GM23338 (cell line): ENCODE results near the gene RNF4. TPM values are rescaled to one million over a fixed set of nuclear protein-coding genes. Genes with fewer than 3 reads are reported as not detected.

Experiments
- ATAC-seq: fragments of 200-7000 bp; cut with Tn5 transposase; 3 replicates; pipeline ENCODE4 v1.9.1; 2020
- DNase-seq: peaks from one replicate; pipeline ENCODE4 v3.0.0-alpha.2; 2015; ENCODE audit warnings: low spot score
- H2AFZ ChIP-seq: fragments of 200-600 bp; sonication (generic); 2 replicates; pipeline ENCODE4 v1.8.0; 2016; ENCODE audit warnings: antibody characterized with exemption, mild to moderate bottlenecking, moderate library complexity
- H3F3A ChIP-seq: fragments of 200-600 bp; sonication (generic); replicated peaks from 2 replicates; pipeline ENCODE4 v1.8.0; 2017; ENCODE audit warnings: antibody characterized with exemption, mixed run types, low read depth
- H3K27ac ChIP-seq: fragments of 200-600 bp; sonication (generic); 2 replicates; pipeline ENCODE4 v1.6.1; 2016; ENCODE audit warnings: low read depth
- H3K27me3 ChIP-seq: fragments of 200-600 bp; sonication (generic); 2 replicates; pipeline ENCODE4 v1.8.0; 2016; ENCODE audit warnings: mild to moderate bottlenecking, mixed run types, moderate library complexity; ENCODE audit not compliant: insufficient read depth
- H3K36me3 ChIP-seq: fragments of 200-600 bp; sonication (generic); 2 replicates; pipeline ENCODE4 v1.8.0; 2016; ENCODE audit warnings: mild to moderate bottlenecking; ENCODE audit not compliant: insufficient read depth
- H3K4me1 ChIP-seq: fragments of 200-600 bp; sonication (generic); 2 replicates; pipeline ENCODE4 v1.8.0; 2016; ENCODE audit warnings: mild to moderate bottlenecking, moderate library complexity; ENCODE audit not compliant: insufficient read depth
- H3K4me2 ChIP-seq: fragments of 200-600 bp; sonication (generic); 2 replicates; pipeline ENCODE4 v1.7.1; 2017; ENCODE audit warnings: mixed run types
- H3K4me3 ChIP-seq: fragments of 200-600 bp; sonication (generic); 2 replicates; pipeline ENCODE4 v1.6.1; 2016; ENCODE audit warnings: mixed run types
- H3K79me2 ChIP-seq: fragments of 200-600 bp; sonication (generic); replicated peaks from 2 replicates; pipeline ENCODE4 v1.8.0; 2017; ENCODE audit warnings: mild to moderate bottlenecking; ENCODE audit not compliant: insufficient read depth
- H3K9me2 ChIP-seq: fragments of 200-600 bp; sonication (generic); 2 replicates; pipeline ENCODE4 v1.8.0; 2017; ENCODE audit not compliant: insufficient read depth
- H4K20me1 ChIP-seq: fragments of 200-600 bp; sonication (generic); replicated peaks from 2 replicates; pipeline ENCODE4 v1.8.0; 2017; ENCODE audit warnings: mild to moderate bottlenecking; ENCODE audit not compliant: insufficient read depth
- H3K27ac Mint-ChIP-seq: 2 replicates; pipeline ENCODE4 v1.8.0; 2020; ENCODE audit warnings: inconsistent platforms, mild to moderate bottlenecking, moderate library complexity, mixed read lengths
- H3K27me3 Mint-ChIP-seq: 3 replicates; pipeline ENCODE4 v1.8.0; 2022; ENCODE audit warnings: low read depth, mild to moderate bottlenecking, moderate library complexity, mixed read lengths, inconsistent platforms; ENCODE audit not compliant: insufficient read depth, poor library complexity
- H3K36me3 Mint-ChIP-seq: 3 replicates; pipeline ENCODE4 v1.8.0; 2021; ENCODE audit warnings: low read depth, mild to moderate bottlenecking, inconsistent platforms, moderate library complexity, mixed read lengths
- H3K4me1 Mint-ChIP-seq: 3 replicates; pipeline ENCODE4 v1.8.0; 2020; ENCODE audit warnings: mild to moderate bottlenecking, inconsistent platforms, mixed read lengths
- H3K4me3 Mint-ChIP-seq: 3 replicates; pipeline ENCODE4 v1.8.0; 2021; ENCODE audit warnings: moderate library complexity, mild to moderate bottlenecking, inconsistent platforms, mixed read lengths
- H3K9me3 Mint-ChIP-seq: 3 replicates; pipeline ENCODE4 v1.8.0; 2020; ENCODE audit warnings: moderate library complexity, mild to moderate bottlenecking, inconsistent platforms, mixed read lengths
- CREB1 ChIP-seq: fragments of 250-450 bp; sonication (Bioruptor Pico); IDR thresholded peaks from 2 replicates; pipeline ENCODE4 v1.5.0; 2020; ENCODE audit warnings: low read depth, mild to moderate bottlenecking, moderate library complexity
- EZH2 ChIP-seq: fragments of 200-600 bp; sonication (generic); IDR thresholded peaks from one replicate; pipeline ENCODE4 v1.8.0; 2017; ENCODE audit warnings: antibody characterized with exemption, mild to moderate bottlenecking, low read depth; ENCODE audit not compliant: unreplicated experiment
- EZH2phosphoT487 ChIP-seq: fragments of 200-600 bp; sonication (generic); IDR thresholded peaks from one replicate; pipeline ENCODE4 v1.8.1; 2018; ENCODE audit warnings: antibody characterized with exemption; ENCODE audit not compliant: unreplicated experiment
- JUNB ChIP-seq: IDR thresholded peaks from one replicate; pipeline ENCODE4 v1.6.1; 2016; ENCODE audit warnings: antibody characterized with exemption; ENCODE audit not compliant: unreplicated experiment
- STAT1 ChIP-seq: IDR thresholded peaks from one replicate; pipeline ENCODE4 v1.6.1; 2016; ENCODE audit warnings: antibody characterized with exemption; ENCODE audit not compliant: unreplicated experiment
- ZNF331 ChIP-seq: fragments of 250-450 bp; sonication (Bioruptor Pico); IDR thresholded peaks from 2 replicates; pipeline ENCODE4 v1.5.0; 2020; ENCODE audit warnings: low read depth, mild to moderate bottlenecking, moderate library complexity
- polyA plus RNA-seq: library from polyadenylated mRNA; unstranded; fragments of >200 nt; fragmentation: Nextera tagmentation; extraction: Ambion mirVana; gene quantifications from 2 replicates; pipeline ENCODE4 v1.2.1, GENCODE V29; 2016
- total RNA-seq: library from RNA; depleted of rRNA; stranded (reverse); fragments of >200 nt; shearing (Covaris generic); gene quantifications from 2 replicates; pipeline ENCODE4 v1.2.3, GENCODE V29; 2014
- TF ChIP-seq, protein P1 (sequence below): IDR thresholded peaks from one replicate; pipeline ENCODE4 v1.6.1; 2018; ENCODE audit warnings: antibody characterized with exemption; ENCODE audit not compliant: unreplicated experiment
- TF ChIP-seq, protein P2 (sequence below): IDR thresholded peaks from 2 replicates; pipeline ENCODE4 v1.6.1; 2016; ENCODE audit warnings: antibody characterized with exemption
- TF ChIP-seq, protein P3 (sequence below): fragments of 250-450 bp; sonication (Bioruptor Pico); IDR thresholded peaks from 2 replicates; pipeline ENCODE4 v1.5.0; 2020; ENCODE audit warnings: mild to moderate bottlenecking, moderate library complexity

RNF4 gene
- total and polyA plus RNA-seq, 2 experiments from 2014 or later: 47.7 to 77.2 TPM

DNA sequence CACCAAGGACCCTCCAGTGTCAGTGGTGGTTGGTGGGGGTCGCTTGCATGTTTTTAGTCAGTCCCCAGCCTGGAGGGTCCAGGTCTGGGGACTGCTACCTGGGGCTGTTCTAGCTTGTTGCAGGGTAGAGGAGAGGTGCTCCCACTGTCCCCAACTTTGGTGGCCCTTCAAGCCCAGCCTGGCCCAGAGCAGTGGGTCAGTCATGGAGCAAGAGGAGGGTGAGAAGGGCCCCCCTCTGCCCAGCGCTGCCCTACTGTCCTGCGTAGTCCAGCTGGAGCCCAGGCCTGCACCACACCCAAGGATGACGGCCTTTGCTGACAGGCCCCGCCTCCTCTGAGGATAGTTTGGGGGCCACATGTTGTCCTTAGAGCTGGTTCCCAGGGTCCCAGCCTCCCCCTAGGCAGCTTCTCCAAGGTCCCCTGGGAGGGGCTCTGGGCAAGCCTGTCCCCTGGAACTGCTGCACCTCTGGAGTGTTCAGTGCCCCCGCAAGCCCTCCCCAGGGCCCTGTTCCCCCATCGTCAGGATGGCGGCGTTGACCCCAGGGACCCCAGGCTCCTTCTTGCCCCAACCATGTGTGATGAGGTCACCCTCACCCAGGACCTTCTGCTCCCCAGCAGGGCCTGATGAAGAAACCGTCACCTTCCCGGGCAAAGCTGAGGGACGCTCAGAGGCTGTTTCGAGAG, 43.4 kb upstream of the RNF4 start:
- Histone ChIP-seq H3K27me3 (peaks cover 16% of the 10 kb centered on the region), H3F3A (no peaks in the 10 kb centered on the region), H3K27ac (no peak overlapping the region), H3K4me1 (peaks cover 15% of the 10 kb centered on the region; the same call in 1 of the 2 replicates), H3K4me3 (no peak overlapping the region), H4K20me1 (no peaks in the 10 kb centered on the region), H2AFZ (no peak overlapping the region), H3K9me2 (no peaks in the 10 kb centered on the region), H3K79me2 (no peaks in the 10 kb centered on the region), H3K36me3 (no peaks in the 10 kb centered on the region), H3K4me2 (no peak overlapping the region)
- Mint-ChIP-seq H3K4me1 (peaks cover 15% of the 10 kb centered on the region), H3K36me3 (no peaks in the 10 kb centered on the region; the same call in 2 of the 3 replicates), H3K4me3 (no peak overlapping the region), H3K9me3 (no peaks in the 10 kb centered on the region; the same call in 2 of the 3 replicates), H3K27ac (no peak overlapping the region), H3K27me3 (peaks cover 22% of the 10 kb centered on the region)
- TF ChIP-seq JUNB (no peak), STAT1 (no peak), EZH2phosphoT487 (no peak)
- TF ChIP-seq, protein P1, sequence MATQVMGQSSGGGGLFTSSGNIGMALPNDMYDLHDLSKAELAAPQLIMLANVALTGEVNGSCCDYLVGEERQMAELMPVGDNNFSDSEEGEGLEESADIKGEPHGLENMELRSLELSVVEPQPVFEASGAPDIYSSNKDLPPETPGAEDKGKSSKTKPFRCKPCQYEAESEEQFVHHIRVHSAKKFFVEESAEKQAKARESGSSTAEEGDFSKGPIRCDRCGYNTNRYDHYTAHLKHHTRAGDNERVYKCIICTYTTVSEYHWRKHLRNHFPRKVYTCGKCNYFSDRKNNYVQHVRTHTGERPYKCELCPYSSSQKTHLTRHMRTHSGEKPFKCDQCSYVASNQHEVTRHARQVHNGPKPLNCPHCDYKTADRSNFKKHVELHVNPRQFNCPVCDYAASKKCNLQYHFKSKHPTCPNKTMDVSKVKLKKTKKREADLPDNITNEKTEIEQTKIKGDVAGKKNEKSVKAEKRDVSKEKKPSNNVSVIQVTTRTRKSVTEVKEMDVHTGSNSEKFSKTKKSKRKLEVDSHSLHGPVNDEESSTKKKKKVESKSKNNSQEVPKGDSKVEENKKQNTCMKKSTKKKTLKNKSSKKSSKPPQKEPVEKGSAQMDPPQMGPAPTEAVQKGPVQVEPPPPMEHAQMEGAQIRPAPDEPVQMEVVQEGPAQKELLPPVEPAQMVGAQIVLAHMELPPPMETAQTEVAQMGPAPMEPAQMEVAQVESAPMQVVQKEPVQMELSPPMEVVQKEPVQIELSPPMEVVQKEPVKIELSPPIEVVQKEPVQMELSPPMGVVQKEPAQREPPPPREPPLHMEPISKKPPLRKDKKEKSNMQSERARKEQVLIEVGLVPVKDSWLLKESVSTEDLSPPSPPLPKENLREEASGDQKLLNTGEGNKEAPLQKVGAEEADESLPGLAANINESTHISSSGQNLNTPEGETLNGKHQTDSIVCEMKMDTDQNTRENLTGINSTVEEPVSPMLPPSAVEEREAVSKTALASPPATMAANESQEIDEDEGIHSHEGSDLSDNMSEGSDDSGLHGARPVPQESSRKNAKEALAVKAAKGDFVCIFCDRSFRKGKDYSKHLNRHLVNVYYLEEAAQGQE: no peak
- ATAC-seq (no peak), DNase-seq (no peak)

GRCh38 chr4:2426069-2426397, 42.9 kb upstream of the RNF4 start:
- Mint-ChIP-seq H3K4me3 (no peak overlapping the region), H3K36me3 (no peaks in the 10 kb centered on the region; the same call in 2 of the 3 replicates), H3K4me1 (peaks cover 15% of the 10 kb centered on the region), H3K9me3 (no peaks in the 10 kb centered on the region; the same call in 2 of the 3 replicates), H3K27me3 (peaks cover 17% of the 10 kb centered on the region), H3K27ac (no peak overlapping the region)
- Histone ChIP-seq H3F3A (no peaks in the 10 kb centered on the region), H4K20me1 (no peaks in the 10 kb centered on the region), H3K79me2 (no peaks in the 10 kb centered on the region), H3K4me2 (no peak overlapping the region), H3K9me2 (no peaks in the 10 kb centered on the region), H3K4me3 (no peak overlapping the region), H3K27ac (no peak overlapping the region), H3K27me3 (peaks cover 11% of the 10 kb centered on the region), H3K36me3 (no peaks in the 10 kb centered on the region), H2AFZ (no peak overlapping the region), H3K4me1 (peaks cover 15% of the 10 kb centered on the region; the same call in 1 of the 2 replicates)
- ATAC-seq (no peak), DNase-seq (no peak)
- TF ChIP-seq EZH2phosphoT487: no peak
- no peak for TF ChIP-seq ZNF331
- TF ChIP-seq, protein P2, sequence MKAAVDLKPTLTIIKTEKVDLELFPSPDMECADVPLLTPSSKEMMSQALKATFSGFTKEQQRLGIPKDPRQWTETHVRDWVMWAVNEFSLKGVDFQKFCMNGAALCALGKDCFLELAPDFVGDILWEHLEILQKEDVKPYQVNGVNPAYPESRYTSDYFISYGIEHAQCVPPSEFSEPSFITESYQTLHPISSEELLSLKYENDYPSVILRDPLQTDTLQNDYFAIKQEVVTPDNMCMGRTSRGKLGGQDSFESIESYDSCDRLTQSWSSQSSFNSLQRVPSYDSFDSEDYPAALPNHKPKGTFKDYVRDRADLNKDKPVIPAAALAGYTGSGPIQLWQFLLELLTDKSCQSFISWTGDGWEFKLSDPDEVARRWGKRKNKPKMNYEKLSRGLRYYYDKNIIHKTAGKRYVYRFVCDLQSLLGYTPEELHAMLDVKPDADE: no peak
- TF ChIP-seq EZH2: no peak
- no peak for TF ChIP-seq CREB1 (CRISPR knock-in tag)
- TF ChIP-seq JUNB: no peak
- TF ChIP-seq, protein P3, sequence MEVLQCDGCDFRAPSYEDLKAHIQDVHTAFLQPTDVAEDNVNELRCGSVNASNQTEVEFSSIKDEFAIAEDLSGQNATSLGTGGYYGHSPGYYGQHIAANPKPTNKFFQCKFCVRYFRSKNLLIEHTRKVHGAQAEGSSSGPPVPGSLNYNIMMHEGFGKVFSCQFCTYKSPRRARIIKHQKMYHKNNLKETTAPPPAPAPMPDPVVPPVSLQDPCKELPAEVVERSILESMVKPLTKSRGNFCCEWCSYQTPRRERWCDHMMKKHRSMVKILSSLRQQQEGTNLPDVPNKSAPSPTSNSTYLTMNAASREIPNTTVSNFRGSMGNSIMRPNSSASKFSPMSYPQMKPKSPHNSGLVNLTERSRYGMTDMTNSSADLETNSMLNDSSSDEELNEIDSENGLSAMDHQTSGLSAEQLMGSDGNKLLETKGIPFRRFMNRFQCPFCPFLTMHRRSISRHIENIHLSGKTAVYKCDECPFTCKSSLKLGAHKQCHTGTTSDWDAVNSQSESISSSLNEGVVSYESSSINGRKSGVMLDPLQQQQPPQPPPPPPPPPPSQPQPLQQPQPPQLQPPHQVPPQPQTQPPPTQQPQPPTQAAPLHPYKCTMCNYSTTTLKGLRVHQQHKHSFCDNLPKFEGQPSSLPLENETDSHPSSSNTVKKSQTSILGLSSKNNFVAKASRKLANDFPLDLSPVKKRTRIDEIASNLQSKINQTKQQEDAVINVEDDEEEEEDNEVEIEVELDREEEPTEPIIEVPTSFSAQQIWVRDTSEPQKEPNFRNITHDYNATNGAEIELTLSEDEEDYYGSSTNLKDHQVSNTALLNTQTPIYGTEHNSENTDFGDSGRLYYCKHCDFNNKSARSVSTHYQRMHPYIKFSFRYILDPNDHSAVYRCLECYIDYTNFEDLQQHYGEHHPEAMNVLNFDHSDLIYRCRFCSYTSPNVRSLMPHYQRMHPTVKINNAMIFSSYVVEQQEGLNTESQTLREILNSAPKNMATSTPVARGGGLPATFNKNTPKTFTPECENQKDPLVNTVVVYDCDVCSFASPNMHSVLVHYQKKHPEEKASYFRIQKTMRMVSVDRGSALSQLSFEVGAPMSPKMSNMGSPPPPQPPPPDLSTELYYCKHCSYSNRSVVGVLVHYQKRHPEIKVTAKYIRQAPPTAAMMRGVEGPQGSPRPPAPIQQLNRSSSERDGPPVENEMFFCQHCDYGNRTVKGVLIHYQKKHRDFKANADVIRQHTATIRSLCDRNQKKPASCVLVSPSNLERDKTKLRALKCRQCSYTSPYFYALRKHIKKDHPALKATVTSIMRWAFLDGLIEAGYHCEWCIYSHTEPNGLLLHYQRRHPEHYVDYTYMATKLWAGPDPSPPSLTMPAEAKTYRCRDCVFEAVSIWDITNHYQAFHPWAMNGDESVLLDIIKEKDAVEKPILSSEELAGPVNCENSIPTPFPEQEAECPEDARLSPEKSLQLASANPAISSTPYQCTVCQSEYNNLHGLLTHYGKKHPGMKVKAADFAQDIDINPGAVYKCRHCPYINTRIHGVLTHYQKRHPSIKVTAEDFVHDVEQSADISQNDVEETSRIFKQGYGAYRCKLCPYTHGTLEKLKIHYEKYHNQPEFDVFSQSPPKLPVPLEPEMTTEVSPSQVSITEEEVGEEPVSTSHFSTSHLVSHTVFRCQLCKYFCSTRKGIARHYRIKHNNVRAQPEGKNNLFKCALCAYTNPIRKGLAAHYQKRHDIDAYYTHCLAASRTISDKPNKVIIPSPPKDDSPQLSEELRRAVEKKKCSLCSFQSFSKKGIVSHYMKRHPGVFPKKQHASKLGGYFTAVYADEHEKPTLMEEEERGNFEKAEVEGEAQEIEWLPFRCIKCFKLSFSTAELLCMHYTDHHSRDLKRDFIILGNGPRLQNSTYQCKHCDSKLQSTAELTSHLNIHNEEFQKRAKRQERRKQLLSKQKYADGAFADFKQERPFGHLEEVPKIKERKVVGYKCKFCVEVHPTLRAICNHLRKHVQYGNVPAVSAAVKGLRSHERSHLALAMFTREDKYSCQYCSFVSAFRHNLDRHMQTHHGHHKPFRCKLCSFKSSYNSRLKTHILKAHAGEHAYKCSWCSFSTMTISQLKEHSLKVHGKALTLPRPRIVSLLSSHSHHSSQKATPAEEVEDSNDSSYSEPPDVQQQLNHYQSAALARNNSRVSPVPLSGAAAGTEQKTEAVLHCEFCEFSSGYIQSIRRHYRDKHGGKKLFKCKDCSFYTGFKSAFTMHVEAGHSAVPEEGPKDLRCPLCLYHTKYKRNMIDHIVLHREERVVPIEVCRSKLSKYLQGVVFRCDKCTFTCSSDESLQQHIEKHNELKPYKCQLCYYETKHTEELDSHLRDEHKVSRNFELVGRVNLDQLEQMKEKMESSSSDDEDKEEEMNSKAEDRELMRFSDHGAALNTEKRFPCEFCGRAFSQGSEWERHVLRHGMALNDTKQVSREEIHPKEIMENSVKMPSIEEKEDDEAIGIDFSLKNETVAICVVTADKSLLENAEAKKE (CRISPR knock-in tag): no peak
